Activated CD8-positive, alpha-beta memory T cell treated with anti-CD3 and anti-CD28 coated beads for 4 hours (primary cell): ENCODE data around the gene SELENOF.
"Not testable (repeated sequence)": the region's sequence is repeated elsewhere in the genome, so short reads cannot be mapped to it uniquely, and the experiment has no call there.

Experiments
- DNase-seq, 2 donors: peaks; one replicate each; pipeline ENCODE4 v3.0.0-alpha.2; 2020; ENCODE audit warnings: low read depth in 2 of 2

SELENOF gene

DNA sequence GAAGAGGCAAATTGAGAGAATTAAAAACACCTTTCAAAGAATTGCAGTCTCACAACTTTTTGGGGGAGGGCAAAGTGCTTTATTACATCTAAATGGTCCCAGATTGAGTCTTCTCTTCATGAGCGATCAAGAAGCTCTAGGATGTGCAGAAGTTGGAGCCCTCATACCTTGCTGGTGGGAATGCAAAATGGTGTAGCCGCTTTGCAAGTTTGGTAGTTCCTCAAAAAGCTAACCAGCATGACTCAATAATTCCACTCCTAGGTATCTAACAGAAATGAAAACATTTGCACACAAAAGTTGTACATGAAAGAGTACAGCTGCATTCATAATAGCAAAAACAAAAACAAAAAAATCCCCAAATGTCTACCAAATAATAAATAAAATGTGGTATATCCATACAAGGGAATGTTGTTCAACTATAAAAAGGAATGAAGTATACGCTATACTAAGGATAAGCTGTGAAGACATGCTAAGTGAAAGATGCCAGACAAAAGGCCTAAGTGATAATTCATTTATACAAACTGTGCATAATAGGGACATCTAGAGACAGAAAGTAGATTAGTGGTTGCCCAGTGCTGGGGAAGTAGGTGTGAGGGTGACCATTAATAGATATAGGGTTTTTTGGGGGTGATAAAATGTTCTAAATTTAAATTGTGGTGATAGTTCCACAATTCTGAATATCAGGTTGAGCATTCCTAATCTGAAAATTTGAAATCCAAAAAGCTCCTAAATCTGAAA, 55.2 kb downstream of the SELENOF start:
- DNase-seq = no peak

DNA sequence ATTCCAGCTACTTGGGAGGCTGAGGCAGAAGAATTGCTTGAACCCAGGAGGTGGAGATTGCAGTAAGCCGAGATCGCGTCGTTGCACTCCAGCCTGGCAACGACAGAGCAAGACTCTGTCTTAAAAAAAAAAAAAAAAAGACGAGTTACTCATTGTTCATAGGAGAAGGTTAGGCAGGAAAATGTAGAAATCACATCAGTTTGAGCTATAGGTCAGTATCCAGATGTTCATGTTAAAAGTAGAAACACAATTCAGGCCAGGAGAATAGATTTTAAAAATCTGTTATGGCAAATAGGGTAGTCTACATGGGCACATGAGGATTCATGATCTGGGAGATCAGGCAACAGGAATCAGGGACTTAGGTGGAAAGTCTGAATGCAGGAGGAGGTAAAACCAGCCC, 57.7 kb downstream of the SELENOF start:
- no peak for DNase-seq

DNA sequence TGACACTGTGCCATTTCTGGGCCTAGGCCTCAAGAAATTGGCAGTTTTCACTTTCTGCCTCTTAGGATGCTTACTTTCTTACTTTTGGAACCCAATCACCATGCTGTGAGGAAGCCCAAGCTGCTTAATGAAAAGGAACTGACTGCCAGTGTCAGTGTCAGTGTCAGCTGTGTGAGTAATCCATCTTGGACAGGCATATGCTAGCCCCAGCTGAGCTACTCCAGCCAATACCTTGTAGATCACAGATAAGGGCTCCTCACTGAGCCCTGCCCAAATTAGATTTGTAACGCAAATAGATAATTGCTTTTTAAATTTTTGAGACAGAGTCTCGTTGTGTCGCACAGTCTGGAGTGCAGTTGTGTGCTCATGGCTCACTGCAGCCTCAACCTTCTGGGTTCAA, 59.6 kb downstream of the SELENOF start:
- DNase-seq = no peak

DNA sequence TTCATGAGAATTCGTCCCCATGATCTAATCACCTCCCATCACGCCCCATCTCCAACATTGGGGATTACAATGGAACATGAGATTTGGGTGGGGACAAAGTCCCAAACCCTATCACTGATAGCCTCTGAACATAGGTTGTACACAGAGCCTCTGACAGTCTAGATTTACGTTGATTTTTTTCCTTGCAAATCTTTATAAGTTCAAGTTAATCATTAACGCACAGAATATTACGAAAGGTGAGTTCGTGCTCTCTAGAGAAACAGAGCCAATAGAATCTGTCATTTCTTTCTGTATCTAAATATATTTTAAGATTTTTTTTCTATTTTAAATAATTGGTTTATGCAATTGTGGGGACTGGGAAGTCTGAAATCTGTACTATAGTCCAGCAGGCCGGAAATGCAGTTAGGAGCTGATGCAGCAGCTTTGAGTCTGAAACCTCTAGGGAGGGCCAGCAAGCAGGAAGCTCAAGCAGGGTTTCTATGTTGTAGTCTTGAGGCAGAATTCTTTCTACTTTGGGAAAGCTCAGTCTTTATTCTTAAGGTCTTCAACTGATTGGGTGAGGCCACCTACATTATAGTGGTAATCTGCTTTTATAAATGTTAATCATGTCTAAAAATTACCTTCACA, 61.0 kb downstream of the SELENOF start:
- no peak for DNase-seq

DNA sequence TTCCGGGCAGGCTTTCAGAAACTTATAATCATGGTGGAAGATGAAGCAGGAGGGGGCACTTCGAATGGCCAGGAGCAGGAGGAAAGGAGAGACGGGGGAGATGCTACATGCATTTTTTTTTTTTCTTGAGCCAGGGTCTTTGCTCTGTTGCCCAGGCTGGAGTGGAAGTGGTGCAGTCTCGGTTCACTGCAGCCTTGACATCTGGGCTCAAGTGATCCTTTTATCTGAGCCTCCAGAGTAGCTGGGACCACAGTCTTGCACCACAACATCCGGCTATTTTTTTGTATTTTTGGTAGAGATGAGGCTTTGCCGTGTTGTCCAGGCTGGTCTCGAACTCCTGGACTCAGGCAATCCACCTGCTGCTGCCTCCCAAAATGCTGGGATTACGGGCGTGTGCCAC, 61.6 kb downstream of the SELENOF start:
- DNase-seq = no peak

DNA sequence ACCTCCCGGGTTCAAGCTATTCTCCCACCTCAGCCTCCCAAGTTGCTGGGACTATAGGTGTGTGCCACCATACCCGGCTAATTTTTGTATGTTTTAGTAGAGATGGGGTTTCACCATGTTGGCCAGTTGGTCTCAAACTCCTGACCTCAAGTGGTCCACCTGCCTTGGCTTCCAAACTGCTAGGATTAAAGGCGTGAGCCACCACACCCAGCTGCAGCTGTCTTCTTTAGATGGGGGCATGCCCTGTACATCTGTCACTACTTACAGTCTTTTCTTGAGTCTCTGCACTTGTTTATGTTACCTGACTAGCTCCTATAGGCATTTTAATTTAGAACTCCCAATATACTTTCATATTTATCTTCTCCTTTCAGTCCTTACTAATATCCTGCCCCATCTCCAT, 64.2 kb downstream of the SELENOF start:
- DNase-seq = no peak

DNA sequence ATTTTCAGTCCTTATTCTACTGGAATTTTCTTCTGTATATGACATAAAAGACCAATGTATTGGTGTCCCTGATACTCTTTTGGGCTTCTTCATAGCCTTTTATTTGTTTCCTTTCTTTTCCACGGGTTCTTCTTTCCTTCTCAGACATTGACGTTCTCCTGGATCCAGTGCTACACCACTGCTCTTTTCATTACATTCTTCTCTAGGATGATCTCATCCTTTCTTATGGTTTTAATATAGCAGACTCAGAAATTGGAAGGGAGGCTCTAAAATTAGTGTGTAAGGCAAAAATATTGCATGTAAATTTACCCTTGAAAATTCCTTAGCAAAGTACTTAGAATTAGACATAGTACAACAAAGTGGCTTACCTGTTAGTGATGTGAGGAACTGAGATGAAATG, 65.3 kb downstream of the SELENOF start:
- DNase-seq = no peak

DNA sequence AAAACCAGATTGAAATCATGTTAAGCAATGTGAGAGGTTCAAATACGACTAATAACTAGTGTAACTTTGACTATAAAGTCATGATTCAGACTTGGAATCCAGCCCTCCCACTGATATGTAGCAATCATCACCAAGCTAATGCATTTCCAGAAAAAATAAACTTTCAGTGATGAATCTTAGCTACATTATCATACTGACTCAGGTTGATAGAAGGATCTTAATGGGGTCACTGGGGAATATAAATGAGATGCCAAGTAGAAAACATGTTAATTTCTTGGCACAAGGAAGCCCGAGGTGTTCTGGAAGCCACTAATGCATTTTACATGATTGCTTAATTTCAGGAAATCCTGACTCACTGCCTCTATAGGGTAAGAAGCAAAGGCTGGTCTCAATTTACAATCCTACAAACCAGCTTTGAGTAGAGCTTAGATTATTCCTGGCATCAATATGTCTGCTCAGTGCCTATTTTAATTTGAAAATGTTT, 67.7 kb downstream of the SELENOF start:
- no peak for DNase-seq

DNA sequence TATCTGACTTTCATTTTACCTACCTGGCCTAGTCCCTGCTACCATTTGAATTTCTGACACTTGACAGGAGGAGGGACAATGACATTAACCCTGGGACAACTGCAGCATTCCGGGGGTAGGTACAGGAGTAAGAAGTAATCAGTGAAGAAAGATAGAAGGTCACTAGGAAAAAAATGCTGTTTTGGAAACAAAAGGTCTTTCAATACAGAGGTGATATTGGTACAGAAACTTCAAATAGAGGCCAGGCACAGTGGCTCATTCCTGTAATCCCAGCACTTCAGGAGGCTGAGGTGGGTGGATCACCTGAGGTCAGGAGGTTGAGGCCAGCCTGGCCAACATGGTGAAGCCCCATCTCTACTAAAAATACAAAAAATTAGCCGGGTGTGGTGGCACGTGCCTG, 68.4 kb downstream of the SELENOF start:
- no peak for DNase-seq

DNA sequence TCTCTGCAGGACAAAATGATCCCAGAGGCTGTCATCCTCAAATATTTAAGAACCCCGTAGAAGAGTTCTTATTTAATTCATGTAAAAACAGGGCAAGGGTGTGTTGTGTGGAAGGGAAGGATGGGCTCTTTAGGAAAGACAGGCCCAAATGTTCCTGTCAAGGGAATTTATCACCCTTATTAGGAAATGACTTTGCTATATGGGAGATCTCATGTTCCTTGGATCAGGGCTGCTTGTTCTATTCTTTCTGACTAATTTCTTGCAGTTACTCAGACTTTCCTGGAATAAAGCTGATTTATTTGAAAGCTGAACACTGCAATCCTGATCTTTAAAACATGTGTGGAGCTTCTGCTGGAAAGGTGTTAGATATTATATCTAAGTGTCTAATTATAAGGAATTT, 72.8 kb downstream of the SELENOF start:
- DNase-seq = no peak

DNA sequence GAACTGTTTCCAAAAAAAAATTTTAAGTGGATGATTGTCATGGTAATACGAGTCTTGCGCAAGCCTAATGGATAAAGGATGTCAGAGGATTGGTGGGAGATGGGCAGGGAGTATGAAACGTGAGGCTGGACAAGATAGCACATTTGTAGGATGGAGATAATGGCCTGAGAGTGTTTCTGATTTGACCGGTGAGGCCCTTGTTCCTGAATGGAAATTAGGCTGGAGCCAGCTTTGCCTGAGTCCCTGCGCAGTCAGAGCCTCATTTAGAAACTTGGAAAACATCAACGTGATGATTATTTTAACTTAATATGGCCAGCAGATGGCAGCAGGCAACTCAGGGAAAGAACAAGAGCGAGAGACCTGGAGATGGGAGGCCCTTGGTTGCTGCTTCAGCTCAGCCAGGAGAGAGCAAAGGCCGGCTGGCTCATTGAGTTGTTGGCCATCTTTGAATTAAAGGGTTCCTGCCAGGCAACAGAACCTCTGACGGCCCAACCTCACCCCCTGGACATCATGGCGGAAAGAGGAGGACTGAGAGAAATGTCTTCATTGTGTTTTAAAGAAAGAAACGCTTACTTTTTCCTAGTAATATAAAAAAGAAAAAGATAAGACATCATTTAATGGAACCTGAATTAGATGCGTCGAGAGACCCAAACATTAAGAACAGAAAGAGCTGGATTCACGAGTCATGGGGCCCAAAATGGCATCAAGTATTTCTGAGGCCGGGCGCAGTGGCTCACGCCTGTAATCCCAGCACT, 80.3 kb downstream of the SELENOF start:
- DNase-seq = peak; percentile 2 to 13

DNA sequence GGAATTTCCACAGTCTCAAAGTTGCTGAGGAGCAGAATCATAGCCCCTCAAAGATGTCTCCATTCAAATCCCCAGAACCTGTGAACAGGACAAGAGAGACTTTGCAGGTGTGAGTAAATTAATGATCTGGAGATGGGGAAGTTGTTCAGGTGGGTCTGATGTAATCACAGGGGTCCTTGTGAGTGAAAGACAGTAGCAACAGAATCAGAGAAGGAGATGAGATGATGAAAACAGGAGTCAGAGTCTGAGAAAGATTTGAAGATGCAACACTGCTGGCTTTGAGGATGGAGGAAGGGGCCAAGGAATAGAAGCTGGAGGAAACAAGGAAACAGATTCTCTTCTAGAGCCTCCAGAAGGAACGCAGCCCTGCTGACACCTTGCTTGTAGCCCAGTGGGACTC, 81.5 kb downstream of the SELENOF start:
- no peak for DNase-seq

DNA sequence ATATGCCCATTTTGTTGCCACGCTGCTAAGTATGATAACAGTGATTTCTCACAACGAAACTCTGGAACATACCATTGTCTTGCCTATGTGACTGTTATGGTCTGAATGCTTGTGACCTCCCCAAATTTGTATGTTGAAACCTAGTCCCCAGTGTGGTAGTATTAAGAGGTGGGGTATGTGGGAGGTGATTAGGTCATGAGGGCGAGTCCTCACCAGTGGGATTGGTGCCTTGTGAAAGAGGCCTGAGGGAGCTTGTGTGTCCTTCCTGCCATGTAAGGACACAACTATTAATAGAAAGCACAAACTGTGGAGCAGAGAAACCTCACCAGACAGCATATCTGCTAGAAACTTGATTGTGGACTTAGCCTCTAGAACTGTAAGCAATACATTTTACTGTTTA, 84.6 kb downstream of the SELENOF start:
- DNase-seq = no peak

DNA sequence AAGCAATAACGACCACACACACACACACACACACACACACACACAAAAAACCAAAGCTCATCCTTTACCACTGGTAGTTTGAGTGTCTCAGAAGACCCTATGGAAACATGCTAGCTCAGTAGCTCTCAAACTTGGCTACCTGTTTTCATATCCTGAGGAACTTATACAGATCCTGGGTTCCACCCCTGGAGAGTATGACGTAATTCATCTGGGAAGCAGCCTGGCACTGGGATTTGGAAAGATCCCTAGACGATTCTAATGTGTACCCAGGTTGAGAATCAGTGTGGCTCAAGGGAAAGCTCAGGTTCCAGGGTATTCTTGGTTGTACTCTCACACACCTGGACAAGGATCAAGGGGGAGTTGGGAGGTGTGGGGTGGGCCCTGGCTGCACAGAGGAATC, 85.9 kb downstream of the SELENOF start:
- no peak for DNase-seq

DNA sequence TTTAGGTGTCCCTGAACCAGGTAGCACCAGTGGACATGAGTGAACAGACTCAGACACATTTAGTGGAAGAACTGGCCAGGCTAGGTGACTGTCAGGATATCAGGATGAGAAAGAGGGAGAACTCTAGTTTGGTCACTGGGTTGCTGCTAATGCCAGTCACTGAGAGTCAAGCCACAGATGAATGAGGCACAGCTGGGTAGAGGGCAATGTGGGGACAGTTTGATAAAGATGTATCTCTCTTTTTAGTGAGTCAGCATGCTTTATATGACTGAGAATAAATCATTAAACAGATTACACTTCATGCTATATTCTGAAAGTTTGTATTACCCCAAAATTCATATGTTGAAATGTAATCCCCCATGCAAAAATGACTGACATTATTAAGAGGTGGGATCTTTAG, 87.1 kb downstream of the SELENOF start:
- DNase-seq = no peak

DNA sequence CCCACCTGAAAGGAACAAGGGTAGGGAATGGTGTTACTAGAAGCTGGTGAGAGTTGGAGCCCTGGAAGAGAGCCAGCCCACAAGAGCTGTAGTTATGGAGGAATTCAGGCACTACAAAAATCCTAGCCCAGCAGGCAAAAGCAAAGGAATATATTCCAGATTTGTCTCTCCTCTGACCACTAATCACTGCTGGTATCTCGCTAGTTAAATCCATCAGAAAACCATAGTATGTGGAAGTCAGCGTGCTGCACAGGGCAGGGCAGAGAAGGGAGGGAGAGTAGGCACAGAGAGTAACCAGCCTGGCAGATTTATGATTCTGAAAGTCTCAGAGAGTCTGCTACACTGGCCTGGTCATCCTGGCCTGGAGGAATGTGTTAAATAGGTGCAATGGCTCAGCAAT, 88.6 kb downstream of the SELENOF start:
- DNase-seq = no peak

DNA sequence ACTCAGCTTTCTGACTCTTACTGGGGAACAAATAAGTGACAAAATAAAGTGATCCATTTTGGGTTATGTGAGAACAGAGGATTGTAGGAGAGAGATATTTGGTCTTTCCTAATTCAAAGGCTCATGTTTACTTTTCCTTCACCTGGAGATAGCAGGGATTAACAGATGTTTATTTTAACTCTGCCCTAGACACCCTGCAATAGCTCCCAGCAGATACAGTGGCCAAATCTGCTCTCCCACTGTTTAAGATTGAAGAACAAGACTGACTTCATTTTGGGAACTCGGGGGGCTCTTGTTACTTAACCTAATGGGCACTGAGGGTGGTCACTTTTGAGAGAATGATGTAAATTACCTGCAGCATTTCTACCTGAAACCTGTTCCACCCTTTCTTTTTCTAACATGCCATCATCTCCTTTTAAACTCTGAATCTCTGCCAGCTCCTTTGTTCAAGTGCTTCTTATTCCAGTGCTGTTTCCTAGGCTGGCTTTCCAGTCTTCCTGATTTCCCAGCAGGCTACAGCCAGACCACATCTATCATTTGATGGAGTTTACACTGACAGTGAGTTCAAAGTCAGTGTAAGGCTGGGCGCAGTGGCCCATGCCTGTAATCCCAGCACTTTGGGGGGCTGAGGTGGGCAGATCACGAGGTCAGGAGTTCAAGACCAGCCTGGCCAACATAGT, 90.0 kb downstream of the SELENOF start:
- DNase-seq = no peak

DNA sequence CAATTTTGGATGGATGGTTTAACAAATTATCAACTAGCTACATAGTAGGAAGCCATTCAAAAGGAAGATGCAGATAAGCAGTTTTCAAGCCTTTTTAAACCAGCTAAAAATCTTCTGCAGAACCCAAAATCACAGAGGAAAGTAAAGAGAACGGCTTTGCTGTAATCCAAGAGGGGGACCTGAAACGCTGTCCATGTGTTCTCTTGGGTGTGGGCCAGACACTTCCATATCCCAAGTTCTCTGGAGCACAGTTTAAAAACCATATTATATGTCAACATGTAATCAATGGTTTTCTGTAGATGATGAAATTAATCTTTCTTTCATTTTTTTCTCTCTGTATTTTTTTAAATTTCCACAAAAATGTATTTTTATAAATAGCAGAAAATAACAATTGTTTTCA, 90.5 kb downstream of the SELENOF start:
- DNase-seq = no peak

DNA sequence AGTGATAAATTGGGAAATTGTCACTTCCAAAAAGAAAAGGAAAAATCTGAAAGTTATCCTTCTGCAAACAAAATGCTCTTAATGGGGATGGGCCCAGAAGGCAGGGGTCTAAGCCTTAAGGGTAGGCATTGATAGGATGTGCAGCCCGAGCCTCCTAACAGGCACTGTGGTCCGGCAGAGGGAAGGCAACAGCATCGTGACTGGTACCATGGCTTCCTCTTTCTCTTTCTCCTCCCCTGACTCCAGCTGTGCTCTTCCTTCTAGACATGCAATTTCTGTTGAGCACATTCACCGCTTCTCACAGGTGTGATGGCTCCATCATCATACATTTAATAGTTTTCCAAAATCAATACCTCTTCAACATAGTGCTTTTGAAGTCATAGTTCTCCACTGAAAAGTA, 91.5 kb downstream of the SELENOF start:
- DNase-seq = no peak

DNA sequence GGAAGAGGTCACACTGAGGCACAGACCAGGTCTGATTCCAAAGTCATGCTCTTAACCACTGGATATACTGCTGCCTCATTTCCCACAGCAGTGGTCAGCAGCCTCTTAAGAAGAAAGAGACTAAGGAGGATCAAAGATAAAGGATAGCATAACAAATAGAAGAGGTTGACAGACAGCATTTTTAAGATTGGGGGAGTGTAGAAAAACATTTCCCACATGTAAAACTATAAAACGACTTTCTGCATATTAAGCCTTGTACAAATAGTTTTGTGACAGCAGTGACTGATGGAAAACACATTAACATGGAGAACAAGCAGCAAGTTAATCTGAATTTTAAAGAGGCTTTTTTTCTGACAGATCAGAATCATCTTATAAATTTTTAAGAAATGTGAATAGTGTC, 92.0 kb downstream of the SELENOF start:
- no peak for DNase-seq

DNA sequence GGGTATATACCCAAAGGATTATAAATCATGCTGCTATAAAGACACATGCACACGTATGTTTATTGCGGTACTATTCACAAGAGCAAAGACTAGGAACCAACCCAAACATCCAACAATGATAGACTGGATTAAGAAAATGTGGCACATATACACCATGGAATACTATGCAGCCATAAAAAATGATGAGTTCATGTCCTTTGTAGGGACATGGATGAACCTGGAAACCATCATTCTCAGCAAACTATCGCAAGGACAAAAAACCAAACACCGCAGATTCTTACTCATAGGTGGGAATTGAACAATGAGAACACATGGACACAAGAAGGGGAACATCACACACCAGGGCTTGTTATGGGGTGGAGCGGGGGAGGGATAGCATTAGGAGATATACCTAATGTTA, 94.0 kb downstream of the SELENOF start:
- DNase-seq = not testable (repeated sequence)

DNA sequence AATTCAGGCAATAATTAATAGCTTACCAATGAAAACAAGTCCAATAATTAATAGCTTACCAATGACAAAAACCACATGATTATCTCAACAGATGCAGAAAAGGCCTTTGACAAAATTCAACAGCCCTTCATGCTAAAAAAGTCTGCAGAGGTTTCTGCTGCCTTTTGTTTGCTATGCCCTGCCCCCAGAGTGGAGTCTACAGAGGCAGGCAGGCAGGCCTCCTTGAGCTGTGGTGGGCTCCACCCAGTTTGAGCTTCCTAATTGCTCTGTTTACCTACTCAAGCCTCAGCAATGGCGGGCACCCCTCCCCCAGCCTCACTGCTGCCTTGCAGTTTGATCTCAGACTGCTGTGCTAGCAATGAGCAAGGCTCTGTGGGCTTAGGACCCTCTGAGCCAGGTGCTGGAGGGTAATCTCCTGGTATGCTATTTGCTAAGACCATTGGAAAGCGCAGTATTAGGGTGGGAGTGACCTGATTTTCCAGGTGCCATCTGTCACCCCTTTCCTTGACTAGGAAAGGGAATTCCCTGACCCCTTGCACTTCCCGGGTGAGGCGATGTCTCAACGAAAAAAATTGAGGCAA, 96.6 kb downstream of the SELENOF start:
- not testable (repeated sequence) for DNase-seq
